ENCODE measurements around the gene BABAM2. TPM values are rescaled to one million over a fixed set of nuclear protein-coding genes. Genes with fewer than 3 reads are reported as not detected.

The BABAM2 gene
- total and polyA plus RNA-seq, 9 of the 15 experiments (the other 6 are each of a cell fraction or from before 2014, with no cell fraction given), result 10.9 to 37.4 (median 25.6) TPM

GRCh38 chr2:28276076-28276618 lies 385.6 kb downstream of the BABAM2 start (continued):
- TF ChIP-seq, protein P1, sequence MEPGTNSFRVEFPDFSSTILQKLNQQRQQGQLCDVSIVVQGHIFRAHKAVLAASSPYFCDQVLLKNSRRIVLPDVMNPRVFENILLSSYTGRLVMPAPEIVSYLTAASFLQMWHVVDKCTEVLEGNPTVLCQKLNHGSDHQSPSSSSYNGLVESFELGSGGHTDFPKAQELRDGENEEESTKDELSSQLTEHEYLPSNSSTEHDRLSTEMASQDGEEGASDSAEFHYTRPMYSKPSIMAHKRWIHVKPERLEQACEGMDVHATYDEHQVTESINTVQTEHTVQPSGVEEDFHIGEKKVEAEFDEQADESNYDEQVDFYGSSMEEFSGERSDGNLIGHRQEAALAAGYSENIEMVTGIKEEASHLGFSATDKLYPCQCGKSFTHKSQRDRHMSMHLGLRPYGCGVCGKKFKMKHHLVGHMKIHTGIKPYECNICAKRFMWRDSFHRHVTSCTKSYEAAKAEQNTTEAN (CRISPR knock-in tag; IDR thresholded peaks at IDR 0.05), result no peak
- TF ChIP-seq DPF2 (IDR thresholded peaks at IDR 0.05) (peak; percentile 64), BCL6 (CRISPR knock-in tag; IDR thresholded peaks at IDR 0.05) (no peak), ELF2 (CRISPR knock-in tag; IDR thresholded peaks at IDR 0.05) (no peak), SNIP1 (IDR thresholded peaks at IDR 0.05; ENCODE audit: low read depth) (no peak), KAT7 (CRISPR knock-in tag; IDR thresholded peaks at IDR 0.05; ENCODE audit: borderline replicate concordance) (no peak), TFAP4 (CRISPR knock-in tag; IDR thresholded peaks at IDR 0.05; ENCODE audit: borderline replicate concordance) (no peak), RAD21 (CRISPR knock-in tag; conservative IDR thresholded peaks at IDR 0.05 in 1 of 2, IDR thresholded peaks at IDR 0.05 in 1 of 2) (no peak), SMARCA4 (IDR thresholded peaks at IDR 0.05) (peak; percentile 71), PRPF4 (IDR thresholded peaks at IDR 0.05; ENCODE audit: insufficient read depth, low read depth, low read length, poor library complexity, severe bottlenecking) (no peak), FOS (IDR thresholded peaks at IDR 0.05; ENCODE audit: extremely low read depth, insufficient read length) (peak; percentile 30), SUPT5H (IDR thresholded peaks at IDR 0.05) (no peak), NCOA6 (IDR thresholded peaks at IDR 0.05) (no peak), CBFB (CRISPR knock-in tag; IDR thresholded peaks at IDR 0.05) (no peak), SRSF3 (IDR thresholded peaks at IDR 0.05; ENCODE audit: insufficient read depth, low read length) (no peak), ZNF316 (IDR thresholded peaks at IDR 0.05) (peak; percentile 74)
- TF ChIP-seq, protein P2, sequence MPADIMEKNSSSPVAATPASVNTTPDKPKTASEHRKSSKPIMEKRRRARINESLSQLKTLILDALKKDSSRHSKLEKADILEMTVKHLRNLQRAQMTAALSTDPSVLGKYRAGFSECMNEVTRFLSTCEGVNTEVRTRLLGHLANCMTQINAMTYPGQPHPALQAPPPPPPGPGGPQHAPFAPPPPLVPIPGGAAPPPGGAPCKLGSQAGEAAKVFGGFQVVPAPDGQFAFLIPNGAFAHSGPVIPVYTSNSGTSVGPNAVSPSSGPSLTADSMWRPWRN (IDR thresholded peaks at IDR 0.05; ENCODE audit: low read depth), result no peak
- TF ChIP-seq, protein P3, sequence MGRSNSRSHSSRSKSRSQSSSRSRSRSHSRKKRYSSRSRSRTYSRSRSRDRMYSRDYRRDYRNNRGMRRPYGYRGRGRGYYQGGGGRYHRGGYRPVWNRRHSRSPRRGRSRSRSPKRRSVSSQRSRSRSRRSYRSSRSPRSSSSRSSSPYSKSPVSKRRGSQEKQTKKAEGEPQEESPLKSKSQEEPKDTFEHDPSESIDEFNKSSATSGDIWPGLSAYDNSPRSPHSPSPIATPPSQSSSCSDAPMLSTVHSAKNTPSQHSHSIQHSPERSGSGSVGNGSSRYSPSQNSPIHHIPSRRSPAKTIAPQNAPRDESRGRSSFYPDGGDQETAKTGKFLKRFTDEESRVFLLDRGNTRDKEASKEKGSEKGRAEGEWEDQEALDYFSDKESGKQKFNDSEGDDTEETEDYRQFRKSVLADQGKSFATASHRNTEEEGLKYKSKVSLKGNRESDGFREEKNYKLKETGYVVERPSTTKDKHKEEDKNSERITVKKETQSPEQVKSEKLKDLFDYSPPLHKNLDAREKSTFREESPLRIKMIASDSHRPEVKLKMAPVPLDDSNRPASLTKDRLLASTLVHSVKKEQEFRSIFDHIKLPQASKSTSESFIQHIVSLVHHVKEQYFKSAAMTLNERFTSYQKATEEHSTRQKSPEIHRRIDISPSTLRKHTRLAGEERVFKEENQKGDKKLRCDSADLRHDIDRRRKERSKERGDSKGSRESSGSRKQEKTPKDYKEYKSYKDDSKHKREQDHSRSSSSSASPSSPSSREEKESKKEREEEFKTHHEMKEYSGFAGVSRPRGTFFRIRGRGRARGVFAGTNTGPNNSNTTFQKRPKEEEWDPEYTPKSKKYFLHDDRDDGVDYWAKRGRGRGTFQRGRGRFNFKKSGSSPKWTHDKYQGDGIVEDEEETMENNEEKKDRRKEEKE (IDR thresholded peaks at IDR 0.05; ENCODE audit: borderline replicate concordance in 1 of 2, control insufficient read depth in 1 of 2, low read depth in 2 of 2, low read length in 1 of 2), result no peak
- TF ChIP-seq, protein P4, sequence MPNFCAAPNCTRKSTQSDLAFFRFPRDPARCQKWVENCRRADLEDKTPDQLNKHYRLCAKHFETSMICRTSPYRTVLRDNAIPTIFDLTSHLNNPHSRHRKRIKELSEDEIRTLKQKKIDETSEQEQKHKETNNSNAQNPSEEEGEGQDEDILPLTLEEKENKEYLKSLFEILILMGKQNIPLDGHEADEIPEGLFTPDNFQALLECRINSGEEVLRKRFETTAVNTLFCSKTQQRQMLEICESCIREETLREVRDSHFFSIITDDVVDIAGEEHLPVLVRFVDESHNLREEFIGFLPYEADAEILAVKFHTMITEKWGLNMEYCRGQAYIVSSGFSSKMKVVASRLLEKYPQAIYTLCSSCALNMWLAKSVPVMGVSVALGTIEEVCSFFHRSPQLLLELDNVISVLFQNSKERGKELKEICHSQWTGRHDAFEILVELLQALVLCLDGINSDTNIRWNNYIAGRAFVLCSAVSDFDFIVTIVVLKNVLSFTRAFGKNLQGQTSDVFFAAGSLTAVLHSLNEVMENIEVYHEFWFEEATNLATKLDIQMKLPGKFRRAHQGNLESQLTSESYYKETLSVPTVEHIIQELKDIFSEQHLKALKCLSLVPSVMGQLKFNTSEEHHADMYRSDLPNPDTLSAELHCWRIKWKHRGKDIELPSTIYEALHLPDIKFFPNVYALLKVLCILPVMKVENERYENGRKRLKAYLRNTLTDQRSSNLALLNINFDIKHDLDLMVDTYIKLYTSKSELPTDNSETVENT (CRISPR knock-in tag; IDR thresholded peaks at IDR 0.05), result no peak
